Mesenchymal stem cell (in vitro differentiated cells and primary cell): Measurements from ENCODE around the gene MRPL54.

Source experiments
- DNase-seq: peaks from one replicate; pipeline ENCODE4 v3.0.0-alpha.2; 2013
- H2AFZ ChIP-seq: one replicate; pipeline ENCODE4 v1.6.1; 2013; ENCODE audit warnings: low read depth, mild to moderate bottlenecking, control low read depth, inconsistent platforms, low read length, moderate library complexity
- H2AK5ac ChIP-seq: 2 replicates; pipeline ENCODE4 v1.6.1; 2013; ENCODE audit warnings: low read length, moderate library complexity, mild to moderate bottlenecking, inconsistent platforms; ENCODE audit not compliant: severe bottlenecking
- H2BK120ac ChIP-seq: one replicate; pipeline ENCODE4 v1.6.1; 2013; ENCODE audit warnings: low read depth, mild to moderate bottlenecking, inconsistent platforms, low read length, moderate library complexity
- H2BK12ac ChIP-seq, 2 experiments: one replicate each; pipeline ENCODE4 v1.6.1; 2013; ENCODE audit warnings: inconsistent platforms in 2 of 2, low read length in 2 of 2, mild to moderate bottlenecking in 2 of 2, moderate library complexity in 2 of 2, control low read depth in 1 of 2
- H2BK15ac ChIP-seq: one replicate; pipeline ENCODE4 v1.6.1; 2013; ENCODE audit warnings: mild to moderate bottlenecking, low read depth, inconsistent platforms; ENCODE audit not compliant: poor library complexity, severe bottlenecking
- H2BK5ac ChIP-seq: 2 replicates; pipeline ENCODE4 v1.6.1; 2013; ENCODE audit warnings: low read depth, mild to moderate bottlenecking, low read length, control low read depth, inconsistent platforms; ENCODE audit not compliant: poor library complexity, severe bottlenecking
- H3K14ac ChIP-seq, 2 experiments: one replicate each; pipeline ENCODE4 v1.6.1; 2013; ENCODE audit warnings: inconsistent platforms in 2 of 2, low read length in 2 of 2, control low read depth in 1 of 2, mild to moderate bottlenecking in 1 of 2, moderate library complexity in 1 of 2
- H3K18ac ChIP-seq, 2 experiments: one replicate each; pipeline ENCODE4 v1.6.1; 2013; ENCODE audit warnings: inconsistent platforms in 2 of 2, low read length in 2 of 2, control low read depth in 1 of 2, low read depth in 1 of 2, mild to moderate bottlenecking in 1 of 2
- H3K23ac ChIP-seq, 2 experiments: one replicate each; pipeline ENCODE4 v1.6.1; 2013; ENCODE audit warnings: inconsistent platforms in 2 of 2, low read length in 2 of 2, mild to moderate bottlenecking in 2 of 2, moderate library complexity in 2 of 2, control low read depth in 1 of 2
- H3K27ac ChIP-seq: 2 replicates; pipeline ENCODE4 v1.5.1; 2013; ENCODE audit warnings: mild to moderate bottlenecking, moderate library complexity, low read length, control low read depth, inconsistent platforms; ENCODE audit not compliant: poor library complexity, severe bottlenecking
- H3K27me3 ChIP-seq, 2 experiments: 2 replicates each; pipeline versions ENCODE4 v1.6.1 to v1.7.0; 2013; ENCODE audit warnings: low read length in 2 of 2, mild to moderate bottlenecking in 2 of 2, moderate library complexity in 2 of 2, control low read depth in 1 of 2, inconsistent platforms in 1 of 2; ENCODE audit not compliant: control insufficient read depth in 1 of 2, insufficient read depth in 1 of 2
- H3K36me3 ChIP-seq, 2 experiments: 2 replicates each; pipeline versions ENCODE4 v1.6.1 to v1.7.0; 2013; ENCODE audit warnings: low read length in 2 of 2, control low read depth in 1 of 2, inconsistent platforms in 1 of 2, low read depth in 1 of 2, mild to moderate bottlenecking in 1 of 2; ENCODE audit not compliant: insufficient read depth in 2 of 2, control insufficient read depth in 1 of 2
- H3K4ac ChIP-seq, 2 experiments: one replicate each; pipeline ENCODE4 v1.6.1; 2013; ENCODE audit warnings: inconsistent platforms in 2 of 2, low read length in 2 of 2, mild to moderate bottlenecking in 2 of 2, moderate library complexity in 2 of 2, control low read depth in 1 of 2, low read depth in 1 of 2
- H3K4me1 ChIP-seq: 2 replicates; pipeline ENCODE4 v1.6.1; 2013; ENCODE audit warnings: low read depth, low read length, control low read depth; ENCODE audit not compliant: control insufficient read depth, insufficient read depth
- H3K4me2 ChIP-seq: 2 replicates; pipeline ENCODE4 v1.6.1; 2013; ENCODE audit warnings: low read length, mild to moderate bottlenecking, inconsistent platforms; ENCODE audit not compliant: poor library complexity, severe bottlenecking
- H3K4me3 ChIP-seq, 2 experiments: 2 replicates each; pipeline versions ENCODE4 v1.5.1 to v1.7.0; 2013; ENCODE audit warnings: low read length in 2 of 2, mild to moderate bottlenecking in 2 of 2, control low read depth in 1 of 2, low read depth in 1 of 2; ENCODE audit not compliant: insufficient read depth in 1 of 2
- H3K79me1 ChIP-seq: replicated peaks from 2 replicates; pipeline ENCODE4 v1.6.1; 2013; ENCODE audit warnings: mild to moderate bottlenecking, control low read depth, low read length, inconsistent platforms; ENCODE audit not compliant: poor library complexity, severe bottlenecking
- H3K9ac ChIP-seq: 2 replicates; pipeline ENCODE4 v1.7.0; 2013; ENCODE audit warnings: mild to moderate bottlenecking, low read length, moderate library complexity
- H3K9me3 ChIP-seq: 2 replicates; pipeline ENCODE4 v1.7.0; 2013; ENCODE audit warnings: mild to moderate bottlenecking, low read length; ENCODE audit not compliant: control insufficient read depth
- H4K8ac ChIP-seq: one replicate; pipeline ENCODE4 v1.6.1; 2013; ENCODE audit warnings: inconsistent platforms, mild to moderate bottlenecking, low read length, moderate library complexity
- H4K91ac ChIP-seq: one replicate; pipeline ENCODE4 v1.6.1; 2013; ENCODE audit warnings: mild to moderate bottlenecking, low read length, inconsistent platforms
- WGBS: methylation state at CpG from one replicate; pipeline ENCODE4 v1.1.7; 2013; ENCODE audit warnings: mixed read lengths; 5-methylcytosine and 5-hydroxymethylcytosine counted together

MRPL54 gene

DNA sequence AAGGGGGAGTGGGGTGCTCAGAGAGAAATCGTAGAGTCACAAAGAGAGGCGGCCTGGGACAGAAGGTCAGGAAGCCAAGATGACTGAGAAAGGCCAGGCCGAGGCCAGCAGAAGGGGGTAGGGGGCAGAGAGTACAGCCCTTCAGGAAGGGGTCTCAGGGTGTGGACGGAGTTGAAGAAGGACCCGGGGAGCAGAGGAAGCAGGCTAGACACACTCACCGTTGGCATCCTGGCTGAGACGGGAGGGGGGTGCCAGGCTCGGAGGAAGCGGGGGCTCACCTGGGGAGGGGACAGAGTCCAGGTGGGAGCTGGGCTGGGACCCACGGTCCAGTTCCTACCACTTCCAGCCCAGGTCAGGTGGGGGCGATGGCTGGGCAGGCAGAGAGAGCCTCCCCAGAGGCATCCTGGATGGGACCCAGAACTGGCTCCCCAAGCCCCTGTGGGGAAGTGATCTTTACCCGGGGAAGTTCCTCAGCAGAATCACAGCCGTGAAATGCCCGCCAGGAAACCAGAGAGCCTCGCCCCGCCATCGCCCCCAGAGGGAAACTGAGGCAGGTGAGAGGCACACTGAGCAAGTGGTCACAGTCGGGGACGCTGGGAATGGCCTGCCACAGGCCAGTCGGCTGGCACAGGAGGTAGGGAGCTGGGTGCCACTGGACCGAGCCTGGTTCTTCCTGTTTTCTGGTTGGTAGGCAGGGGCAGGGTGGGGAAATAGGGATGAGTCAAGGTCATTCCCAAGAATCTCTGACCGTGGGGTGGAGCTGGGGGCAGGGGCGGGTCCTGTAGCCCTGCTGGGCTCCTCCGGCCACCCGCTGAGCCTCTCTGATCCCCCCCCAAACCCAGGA, 22.3 kb downstream of the MRPL54 start:
- H4K91ac ChIP-seq = no peak overlapping the region
- no peak overlapping the region for H4K8ac ChIP-seq
- no peak overlapping the region for H3K4me2 ChIP-seq
- no peaks in the 10 kb centered on the region for H3K36me3 ChIP-seq
- no peak overlapping the region for H3K23ac ChIP-seq
- no peak overlapping the region for H3K4me3 ChIP-seq
- peaks cover 20% of the 10 kb centered on the region for H3K9me3 ChIP-seq
- H3K14ac ChIP-seq = no peak overlapping the region
- DNase-seq = no peak
- H3K79me1 ChIP-seq = no peaks in the 10 kb centered on the region
- peak overlapping the region; percentile 49 for H3K9ac ChIP-seq
- H2BK120ac ChIP-seq = no peak overlapping the region
- H2AFZ ChIP-seq = no peak overlapping the region
- no peak overlapping the region for H2AK5ac ChIP-seq
- no peak overlapping the region for H3K4ac ChIP-seq
- WGBS = 52% methylated on average over 21 of the region's 25 CpGs
- H2BK15ac ChIP-seq = no peak overlapping the region
- no peak overlapping the region for H2BK12ac ChIP-seq
- H2BK5ac ChIP-seq = no peak overlapping the region
- peaks cover 24 to 40% of the 10 kb centered on the region in 2 experiments for H3K27me3 ChIP-seq
- peaks cover 10% of the 10 kb centered on the region for H3K4me1 ChIP-seq
- no peak overlapping the region for H3K18ac ChIP-seq
- H3K27ac ChIP-seq = no peak overlapping the region

DNA sequence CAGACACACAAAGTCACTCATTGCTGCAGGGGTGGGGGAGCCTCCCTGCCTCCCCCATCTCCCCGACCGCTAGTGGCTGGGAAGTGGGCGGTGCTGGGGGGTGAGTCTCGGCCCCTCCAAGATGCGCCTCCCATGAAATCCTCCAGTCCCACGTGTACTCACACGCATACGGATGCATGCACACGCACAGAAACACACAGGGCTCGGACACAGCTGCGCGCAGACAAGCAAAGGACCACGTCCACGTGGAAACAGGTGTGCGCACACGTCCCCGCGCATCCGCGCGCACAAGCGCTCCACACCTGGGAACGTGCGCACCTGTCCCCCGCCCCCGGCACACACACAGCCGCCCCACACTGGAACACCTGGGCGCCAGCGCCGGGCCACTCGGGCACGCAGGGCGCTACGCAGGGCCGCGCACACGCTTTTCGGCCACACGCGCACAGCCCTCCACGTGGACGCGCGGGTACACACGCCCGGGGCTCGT, 23.0 kb downstream of the MRPL54 start:
- no peak overlapping the region for H2BK5ac ChIP-seq
- peaks cover 24% of the 10 kb centered on the region for H3K9me3 ChIP-seq
- no peak overlapping the region for H2BK15ac ChIP-seq
- H3K4me2 ChIP-seq = no peak overlapping the region
- H3K4ac ChIP-seq = no peak overlapping the region
- H3K36me3 ChIP-seq = no peaks in the 10 kb centered on the region
- no peak overlapping the region for H3K4me3 ChIP-seq
- no peak overlapping the region for H3K14ac ChIP-seq
- no peak overlapping the region for H2AFZ ChIP-seq
- H4K91ac ChIP-seq = no peak overlapping the region
- H2AK5ac ChIP-seq = no peak overlapping the region
- WGBS = 6% methylated on average over 40 of the region's 47 CpGs
- DNase-seq = no peak
- no peaks in the 10 kb centered on the region for H3K79me1 ChIP-seq
- H3K9ac ChIP-seq = no peak overlapping the region
- H3K27ac ChIP-seq = no peak overlapping the region
- no peak overlapping the region for H4K8ac ChIP-seq
- H2BK12ac ChIP-seq = no peak overlapping the region
- peaks cover 10% of the 10 kb centered on the region for H3K4me1 ChIP-seq
- peaks cover 26 to 45% of the 10 kb centered on the region in 2 experiments for H3K27me3 ChIP-seq
- no peak overlapping the region for H3K18ac ChIP-seq
- H2BK120ac ChIP-seq = no peak overlapping the region
- H3K23ac ChIP-seq = no peak overlapping the region

GRCh38 chr19:3785938-3786824, 23.7 kb downstream of the MRPL54 start, which contains the start of gene MATK:
MATK (minus strand) TSS chr19:3786381; CDS start chr19:3785135, 1,246 bp downstream.
- H3K79me1 ChIP-seq = no peaks in the 10 kb centered on the region
- no peak within 1 kb of the TSS for H4K91ac ChIP-seq
- H2BK15ac ChIP-seq = no peak within 1 kb of the TSS
- no peak within 1 kb of the TSS for H2AFZ ChIP-seq
- no peak within 1 kb of the TSS for H4K8ac ChIP-seq
- H3K23ac ChIP-seq = no peak within 1 kb of the TSS
- no peak within 1 kb of the TSS for H2BK12ac ChIP-seq
- H2AK5ac ChIP-seq = no peak within 1 kb of the TSS
- H2BK5ac ChIP-seq = no peak within 1 kb of the TSS
- H2BK120ac ChIP-seq = no peak within 1 kb of the TSS
- H3K18ac ChIP-seq = no peak within 1 kb of the TSS
- H3K9ac ChIP-seq = no peak within 1 kb of the TSS
- H3K36me3 ChIP-seq = no peaks in the 10 kb centered on the region
- H3K4ac ChIP-seq = no peak within 1 kb of the TSS
- H3K27ac ChIP-seq = no peak within 1 kb of the TSS
- peaks cover 26% of the 10 kb centered on the region for H3K9me3 ChIP-seq
- WGBS = 9% methylated on average over 73 of the region's 101 CpGs
- no peak within 1 kb of the TSS for H3K14ac ChIP-seq
- peaks cover 30 to 51% of the 10 kb centered on the region in 2 experiments for H3K27me3 ChIP-seq
- no peak for DNase-seq
- no peak within 1 kb of the TSS for H3K4me2 ChIP-seq
- H3K4me3 ChIP-seq = no peak within 1 kb of the TSS
- H3K4me1 ChIP-seq = peaks cover 10% of the 10 kb centered on the region
